ENCODE measurements around the gene KCNMB2. TPM values are rescaled to one million over a fixed set of nuclear protein-coding genes. Genes with fewer than 3 reads are reported as not detected.

Gene KCNMB2
- total RNA-seq, 2 donors from 2014 or later: not detected

DNA sequence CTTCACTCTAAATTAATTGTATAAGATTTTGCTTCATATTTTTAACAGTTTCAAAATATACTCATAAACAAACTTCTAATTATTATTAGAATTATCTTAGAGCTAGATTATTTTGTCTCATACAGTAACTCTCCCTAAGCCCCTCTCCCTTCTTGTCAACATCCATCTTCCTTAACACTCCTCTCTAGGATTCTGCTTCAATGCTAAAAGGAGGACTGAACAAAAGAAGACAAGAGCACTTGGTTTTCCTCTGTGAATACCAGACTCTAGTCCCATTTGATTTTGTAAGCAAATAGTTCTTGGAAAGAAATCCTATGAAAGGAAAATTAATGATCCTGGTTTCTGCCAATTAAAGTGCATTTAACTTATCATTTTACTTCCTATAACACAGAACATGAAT, 91.8 kb downstream of the KCNMB2 start:
- no peaks in the 10 kb centered on the region for H3K36me3 Mint-ChIP-seq (ENCODE audit: low read depth)

DNA sequence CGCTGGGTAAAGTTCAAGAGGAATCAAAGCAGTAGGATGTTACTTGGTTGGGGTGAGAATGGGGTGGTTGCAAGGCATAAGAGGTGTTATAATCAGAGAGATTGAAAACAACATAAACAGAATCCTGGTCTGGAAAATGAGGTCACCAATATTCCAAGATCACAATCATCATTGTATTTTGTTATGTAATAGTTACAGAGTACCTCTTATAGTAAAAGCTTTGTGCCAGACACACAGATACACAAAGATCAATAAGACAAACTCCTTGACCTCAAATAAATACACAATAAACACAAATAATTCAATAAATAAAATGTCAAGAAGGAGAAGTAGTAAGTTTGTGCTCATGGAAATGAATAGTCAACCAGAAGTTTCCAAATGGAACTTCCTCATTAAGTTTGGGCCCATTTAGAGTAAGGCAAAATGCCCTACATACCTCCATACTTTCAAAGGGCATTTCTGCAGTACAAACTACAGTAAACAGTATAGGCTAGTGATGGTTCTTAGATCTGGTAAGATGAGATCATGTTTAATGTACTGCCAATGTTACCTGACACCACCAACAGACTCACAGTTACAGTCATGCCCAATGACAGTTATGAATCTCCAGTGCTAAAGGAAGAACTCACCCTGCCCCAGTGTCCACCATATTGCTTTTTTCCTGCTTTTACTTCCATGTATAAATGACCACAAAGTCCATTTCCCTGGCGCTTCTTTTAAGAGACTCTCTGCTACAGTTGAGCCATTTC, 93.4 kb downstream of the KCNMB2 start:
- Histone ChIP-seq H3K36me3 (ENCODE audit: control insufficient read depth, insufficient read depth, low read length) (no peaks in the 10 kb centered on the region), H3K4me1 (ENCODE audit: control insufficient read depth, insufficient read depth, low read length) (no peaks in the 10 kb centered on the region), H3K27ac (ENCODE audit: low read depth, low read length) (no peak overlapping the region), H3K27me3 (ENCODE audit: control insufficient read depth, insufficient read depth, low read length, poor library complexity, severe bottlenecking) (no peaks in the 10 kb centered on the region), H3K9me3 (ENCODE audit: control insufficient read depth, low read length) (peaks cover 17% of the 10 kb centered on the region), H3K4me3 (ENCODE audit: low read length) (no peak overlapping the region), H3K9ac (ENCODE audit: extremely low read depth, low read length, poor library complexity, severe bottlenecking) (no peak overlapping the region)
- Mint-ChIP-seq H3K36me3 (ENCODE audit: low read depth) (no peaks in the 10 kb centered on the region), H3K27ac (no peak overlapping the region), H3K9me3 (peaks cover 21% of the 10 kb centered on the region), H3K4me1 (no peaks in the 10 kb centered on the region), H3K27me3 (ENCODE audit: insufficient read depth) (no peaks in the 10 kb centered on the region), H3K4me3 (no peak overlapping the region)
- TF ChIP-seq, protein P1, sequence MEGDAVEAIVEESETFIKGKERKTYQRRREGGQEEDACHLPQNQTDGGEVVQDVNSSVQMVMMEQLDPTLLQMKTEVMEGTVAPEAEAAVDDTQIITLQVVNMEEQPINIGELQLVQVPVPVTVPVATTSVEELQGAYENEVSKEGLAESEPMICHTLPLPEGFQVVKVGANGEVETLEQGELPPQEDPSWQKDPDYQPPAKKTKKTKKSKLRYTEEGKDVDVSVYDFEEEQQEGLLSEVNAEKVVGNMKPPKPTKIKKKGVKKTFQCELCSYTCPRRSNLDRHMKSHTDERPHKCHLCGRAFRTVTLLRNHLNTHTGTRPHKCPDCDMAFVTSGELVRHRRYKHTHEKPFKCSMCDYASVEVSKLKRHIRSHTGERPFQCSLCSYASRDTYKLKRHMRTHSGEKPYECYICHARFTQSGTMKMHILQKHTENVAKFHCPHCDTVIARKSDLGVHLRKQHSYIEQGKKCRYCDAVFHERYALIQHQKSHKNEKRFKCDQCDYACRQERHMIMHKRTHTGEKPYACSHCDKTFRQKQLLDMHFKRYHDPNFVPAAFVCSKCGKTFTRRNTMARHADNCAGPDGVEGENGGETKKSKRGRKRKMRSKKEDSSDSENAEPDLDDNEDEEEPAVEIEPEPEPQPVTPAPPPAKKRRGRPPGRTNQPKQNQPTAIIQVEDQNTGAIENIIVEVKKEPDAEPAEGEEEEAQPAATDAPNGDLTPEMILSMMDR (conservative IDR thresholded peaks at IDR 0.05): no peak
- WGBS, 2 experiments (ENCODE audit: insufficient coverage in 1 of 2, insufficient read length in 1 of 2): 94 to 100% methylated on average over 2 of the region's 2 CpGs
- no peak for DNase-seq

More for the DNA sequence above, 91.8 kb downstream of the KCNMB2 start:
- H3K4me3 Mint-ChIP-seq: no peak overlapping the region
- Histone ChIP-seq H3K27me3 (ENCODE audit: control insufficient read depth, insufficient read depth, low read length, poor library complexity, severe bottlenecking) (no peaks in the 10 kb centered on the region), H3K9ac (ENCODE audit: extremely low read depth, low read length, poor library complexity, severe bottlenecking) (no peak overlapping the region), H3K27ac (ENCODE audit: low read depth, low read length) (no peak overlapping the region), H3K36me3 (ENCODE audit: control insufficient read depth, insufficient read depth, low read length) (no peaks in the 10 kb centered on the region), H3K9me3 (ENCODE audit: control insufficient read depth, low read length) (peaks cover 9% of the 10 kb centered on the region), H3K4me3 (ENCODE audit: low read length) (no peak overlapping the region), H3K4me1 (ENCODE audit: control insufficient read depth, insufficient read depth, low read length) (no peaks in the 10 kb centered on the region)
- DNase-seq: no peak
- H3K9me3 Mint-ChIP-seq: peaks cover 10% of the 10 kb centered on the region
- H3K4me1 Mint-ChIP-seq: no peaks in the 10 kb centered on the region
- no peaks in the 10 kb centered on the region for H3K27me3 Mint-ChIP-seq (ENCODE audit: insufficient read depth)
- TF ChIP-seq, protein P1 (conservative IDR thresholded peaks at IDR 0.05): no peak
- no peak overlapping the region for H3K27ac Mint-ChIP-seq

DNA sequence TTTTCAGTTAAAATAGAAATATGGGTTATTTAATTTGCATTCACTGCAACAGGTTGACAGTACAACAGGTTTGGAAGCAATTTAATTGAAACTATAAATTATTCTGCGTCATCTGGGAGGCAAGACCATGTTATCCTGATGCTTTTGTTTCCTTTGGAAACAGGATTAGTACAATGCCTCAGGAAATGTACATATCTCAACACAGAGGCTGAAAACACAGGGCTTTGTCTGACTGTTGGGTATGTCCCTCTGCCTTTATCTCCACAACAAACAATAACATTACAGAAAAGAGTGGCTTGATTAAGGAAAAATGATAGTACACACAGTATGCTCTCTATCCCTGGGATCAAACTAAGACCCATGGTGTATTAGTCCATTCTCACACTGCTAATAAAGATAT, 95.7 kb downstream of the KCNMB2 start:
- H3K27me3 Mint-ChIP-seq (ENCODE audit: insufficient read depth): no peaks in the 10 kb centered on the region
- TF ChIP-seq, protein P1 (conservative IDR thresholded peaks at IDR 0.05): no peak
- H3K27ac Mint-ChIP-seq: no peak overlapping the region
- Histone ChIP-seq H3K27me3 (ENCODE audit: control insufficient read depth, insufficient read depth, low read length, poor library complexity, severe bottlenecking) (no peaks in the 10 kb centered on the region), H3K36me3 (ENCODE audit: control insufficient read depth, insufficient read depth, low read length) (no peaks in the 10 kb centered on the region), H3K27ac (ENCODE audit: low read depth, low read length) (no peak overlapping the region), H3K9me3 (ENCODE audit: control insufficient read depth, low read length) (peaks cover 17% of the 10 kb centered on the region), H3K9ac (ENCODE audit: extremely low read depth, low read length, poor library complexity, severe bottlenecking) (no peak overlapping the region), H3K4me3 (ENCODE audit: low read length) (peak overlapping the region; percentile 8), H3K4me1 (ENCODE audit: control insufficient read depth, insufficient read depth, low read length) (no peaks in the 10 kb centered on the region)
- WGBS, 2 experiments (ENCODE audit: insufficient coverage in 1 of 2, insufficient read length in 1 of 2): 85 to 100% methylated on average over 1 of the region's 1 CpG
- no peak for DNase-seq
- H3K9me3 Mint-ChIP-seq: peaks cover 21% of the 10 kb centered on the region
- H3K36me3 Mint-ChIP-seq (ENCODE audit: low read depth): no peaks in the 10 kb centered on the region
- H3K4me3 Mint-ChIP-seq: no peak overlapping the region
- no peaks in the 10 kb centered on the region for H3K4me1 Mint-ChIP-seq
